GM18868 (cell line): ENCODE measurements around the gene RXRB.
"Not testable (repeated sequence)": the region's sequence is repeated elsewhere in the genome, so short reads cannot be mapped to it uniquely, and the experiment has no call there.

ENCODE experiments used
- ATAC-seq: cut with Tn5 transposase; IDR thresholded peaks from one replicate; pipeline ENCODE4 v1.9.1; 2021; ENCODE audit warnings: mild to moderate bottlenecking, moderate library complexity; ENCODE audit not compliant: unreplicated experiment

The RXRB gene

GRCh38 chr6:33164665-33165373, 35.6 kb downstream of the RXRB start:
- ATAC-seq: no peak

GRCh38 chr6:33164176-33164575, 36.3 kb downstream of the RXRB start:
- no peak for ATAC-seq

- ATAC-seq: no peak
These were observed 36.9 kb downstream of the RXRB start for GRCh38 chr6:33163540-33163939.

GRCh38 chr6:33161354-33162331, 38.8 kb downstream of the RXRB start:
- peak; percentile 65 for ATAC-seq

- ATAC-seq: no peak
These were observed 39.6 kb downstream of the RXRB start for GRCh38 chr6:33160728-33161344.

- ATAC-seq: no peak
These were observed 40.4 kb downstream of the RXRB start for GRCh38 chr6:33160096-33160495.

GRCh38 chr6:33156964-33157363, 43.5 kb downstream of the RXRB start:
- no peak for ATAC-seq

- ATAC-seq: no peak
These were observed 43.9 kb downstream of the RXRB start for GRCh38 chr6:33156561-33156960.

- no peak for ATAC-seq
These were observed 46.1 kb downstream of the RXRB start for GRCh38 chr6:33154349-33154748.

- no peak for ATAC-seq
These were observed 49.4 kb downstream of the RXRB start for GRCh38 chr6:33151050-33151449.

GRCh38 chr6:33150560-33150959, 49.9 kb downstream of the RXRB start:
- not testable (repeated sequence) for ATAC-seq

GRCh38 chr6:33147807-33148666, 52.4 kb downstream of the RXRB start:
- ATAC-seq: no peak

- ATAC-seq: no peak
These were observed 56.1 kb downstream of the RXRB start for GRCh38 chr6:33144373-33144772.
